GM12878 (cell line): ENCODE measurements around the gene NOC4L. TPM values are rescaled to one million over a fixed set of nuclear protein-coding genes. Genes with fewer than 3 reads are reported as not detected.

Experiments used
- ATAC-seq: fragments of 200-7000 bp; cut with Tn5 transposase; 3 replicates; pipeline ENCODE4 v1.9.1; 2020; ENCODE audit warnings: mild to moderate bottlenecking, moderate library complexity
- BruUV-seq: library from RNA; stranded (reverse); fragments of 400-500 nt; replicated peaks from 2 replicates; lab custom pipeline; 2021; lab: Mats Ljungman, UMichigan
- CTCF ChIA-PET: fragments of 300-600 bp; sonication (Branson Sonifier 250); formaldehyde crosslinking; extraction: SDS; loops from one replicate; lab custom pipeline; 2021; ENCODE audit warnings: inconsistent platforms; lab: Yijun Ruan, JAX
- POLR2A ChIA-PET: fragments of 350-600 bp; formaldehyde crosslinking; extraction: SDS; loops from one replicate; lab custom pipeline; 2021; ENCODE audit warnings: inconsistent platforms; lab: Charles Lee
- RAD21 ChIA-PET: fragments of 300-600 bp; sonication (Branson Sonifier 250); formaldehyde crosslinking; loops from one replicate; lab custom pipeline; 2023; ENCODE audit warnings: antibody characterized with exemption; ENCODE audit not compliant: unreplicated experiment; lab: Charles Lee
- SMC1A ChIA-PET: fragments of 300-600 bp; sonication (Branson Sonifier 250); formaldehyde crosslinking; loops from one replicate; lab custom pipeline; 2023; ENCODE audit not compliant: unreplicated experiment, uncharacterized antibody; lab: Charles Lee
- DNase-seq: peaks from one replicate; pipeline ENCODE4 v3.0.0-alpha.2; 2011; ENCODE audit warnings: low read depth, low spot score
- FAIRE-seq: peaks from 3 replicates; lab custom pipeline; 2011; peaks lifted over from hg19 to GRCh38; lab: Jason Lieb, UNC
- H2AFZ ChIP-seq: 2 replicates; pipeline ENCODE4 v1.6.0; 2011; ENCODE audit warnings: low read depth, low read length, control low read depth; ENCODE audit not compliant: control insufficient read depth
- H3K27ac ChIP-seq: 2 replicates; pipeline ENCODE4 v1.5.1; 2011; ENCODE audit warnings: control low read depth; ENCODE audit not compliant: control insufficient read depth, insufficient read depth
- H3K27me3 ChIP-seq, 2 experiments: replicated peaks in 1 of 2; 2 replicates each; pipeline versions ENCODE4 v1.6.0 to v1.6.1; 2011; ENCODE audit warnings: low read length in 1 of 2; ENCODE audit not compliant: control insufficient read depth in 2 of 2, insufficient read depth in 2 of 2
- H3K36me3 ChIP-seq, 2 experiments: 2 replicates each; pipeline ENCODE4 v1.5.1; 2011; ENCODE audit warnings: low read length in 1 of 2; ENCODE audit not compliant: control insufficient read depth in 2 of 2, insufficient read depth in 2 of 2
- H3K4me1 ChIP-seq: 2 replicates; pipeline ENCODE4 v1.6.1; 2011; ENCODE audit warnings: mild to moderate bottlenecking, low read length, moderate library complexity, mixed read lengths; ENCODE audit not compliant: control insufficient read depth, insufficient read depth
- H3K4me2 ChIP-seq: 2 replicates; pipeline ENCODE4 v1.6.0; 2011; ENCODE audit warnings: control low read depth; ENCODE audit not compliant: control insufficient read depth, insufficient read depth
- H3K4me3 ChIP-seq: fragments of 200-600 bp; sonication (generic); 2 replicates; pipeline ENCODE4 v1.5.1; 2016
- H3K79me2 ChIP-seq: 2 replicates; pipeline ENCODE4 v1.6.0; 2011; ENCODE audit warnings: low read length; ENCODE audit not compliant: control insufficient read depth, insufficient read depth
- H3K9ac ChIP-seq: 2 replicates; pipeline ENCODE4 v1.8.0; 2011; ENCODE audit warnings: low read length, control low read depth, mixed read lengths; ENCODE audit not compliant: control insufficient read depth, insufficient read depth
- H3K9me3 ChIP-seq: replicated peaks from 3 replicates; pipeline ENCODE4 v1.5.1; 2011; ENCODE audit warnings: mild to moderate bottlenecking, low read length; ENCODE audit not compliant: control insufficient read depth, insufficient read depth
- H4K20me1 ChIP-seq: 2 replicates; pipeline ENCODE4 v1.6.0; 2011; ENCODE audit not compliant: control insufficient read depth, insufficient read depth
- MEF2A ChIP-seq: IDR thresholded peaks from 2 replicates; pipeline ENCODE4 v1.6.1; 2011; ENCODE audit warnings: low read depth, mild to moderate bottlenecking, low read length, moderate library complexity; ENCODE audit not compliant: insufficient read depth
- NFXL1 ChIP-seq: fragments of 450-650 bp; IDR thresholded peaks from 2 replicates; pipeline ENCODE4 v1.6.1; 2017; ENCODE audit warnings: antibody characterized with exemption, mild to moderate bottlenecking, borderline replicate concordance
- SREBF1 ChIP-seq: IDR thresholded peaks from 2 replicates; pipeline ENCODE4 v1.6.1; 2012; ENCODE audit warnings: mild to moderate bottlenecking, low read length
- SUZ12 ChIP-seq: fragments of 200-600 bp; sonication (generic); IDR thresholded peaks from one replicate; pipeline ENCODE4 v1.6.1; 2018; ENCODE audit warnings: antibody characterized with exemption, mild to moderate bottlenecking; ENCODE audit not compliant: unreplicated experiment
- TARDBP ChIP-seq: IDR thresholded peaks from 2 replicates; pipeline ENCODE4 v1.6.1; 2016; ENCODE audit warnings: borderline replicate concordance
- ZNF384 ChIP-seq: IDR thresholded peaks from 2 replicates; pipeline ENCODE4 v1.6.1; 2012; ENCODE audit warnings: low read depth, mild to moderate bottlenecking, low read length, improper control_type of control experiment, borderline replicate concordance
- ZSCAN29 ChIP-seq: fragments of 450-650 bp; IDR thresholded peaks from 2 replicates; pipeline ENCODE4 v1.6.1; 2017; ENCODE audit warnings: mild to moderate bottlenecking, moderate library complexity
- WGBS: methylation state at CpG from one replicate; pipeline ENCODE4 v1.1.6; 2016; ENCODE audit warnings: low lambda C conversion rate; ENCODE audit not compliant: insufficient replicate concordance, insufficient coverage; ENCODE audit errors: missing lambda C conversion rate; 5-methylcytosine and 5-hydroxymethylcytosine counted together
- in situ Hi-C: fragments of 300-500 bp; cut with MboI; formaldehyde crosslinking; loops from 9 replicates; pipeline ENCODE4 v1.14.3; 2018; ENCODE audit warnings: mixed read lengths
- intact Hi-C: fragments of 100-400 bp; cut with micrococcal nuclease; formaldehyde crosslinking; loops from one replicate; pipeline ENCODE4 v1.14.2; 2022; ENCODE audit not compliant: unreplicated experiment
- polyA plus RNA-seq, 11 experiments: library from polyadenylated mRNA; depleted of rRNA in 4 of 11; unstranded in 6 of 11; stranded (reverse) in 5 of 11; fragments of >200 nt; fragmentation: Nextera tagmentation in 4 of 11; fragmentation: Illumina TruSeq in 1 of 11; extraction: Ambion mirVana in 4 of 11; extraction: Trizol in 1 of 11; gene quantifications; 1 replicate in 1 of 11; 2 replicates in 10 of 11; pipeline versions ENCODE4 v1.2.1 to v1.2.3, GENCODE V29; 2011 to 2016; ENCODE audit warnings: inconsistent platforms in 2 of 11, missing spikeins in 2 of 11, low read depth in 1 of 11
- total RNA-seq, 4 experiments: library from RNA; depleted of rRNA in 3 of 4; stranded (reverse); fragments of >200 nt in 3 of 4; fragmentation: Illumina TruSeq in 1 of 4; extraction: Trizol in 1 of 4; gene quantifications; 2 replicates each; pipeline versions ENCODE4 v1.2.1 to v1.2.3, GENCODE V29; 2013 to 2021
- TF ChIP-seq, protein P1 (sequence below): fragments of 450-650 bp; IDR thresholded peaks from 2 replicates; pipeline ENCODE4 v1.6.1; 2016; ENCODE audit warnings: mild to moderate bottlenecking, moderate library complexity, borderline replicate concordance
- TF ChIP-seq, protein P2 (sequence below): IDR thresholded peaks from 2 replicates; pipeline ENCODE4 v1.6.1; 2011; ENCODE audit warnings: borderline replicate concordance, low read depth, mild to moderate bottlenecking, moderate library complexity, low read length; ENCODE audit not compliant: insufficient read depth, poor library complexity, severe bottlenecking

The NOC4L gene
- total and polyA plus RNA-seq, 10 of the 15 experiments (the other 5 are each of a cell fraction or from before 2014, with no cell fraction given), result 0.72 to 68.2 (median 15.2) TPM

DNA sequence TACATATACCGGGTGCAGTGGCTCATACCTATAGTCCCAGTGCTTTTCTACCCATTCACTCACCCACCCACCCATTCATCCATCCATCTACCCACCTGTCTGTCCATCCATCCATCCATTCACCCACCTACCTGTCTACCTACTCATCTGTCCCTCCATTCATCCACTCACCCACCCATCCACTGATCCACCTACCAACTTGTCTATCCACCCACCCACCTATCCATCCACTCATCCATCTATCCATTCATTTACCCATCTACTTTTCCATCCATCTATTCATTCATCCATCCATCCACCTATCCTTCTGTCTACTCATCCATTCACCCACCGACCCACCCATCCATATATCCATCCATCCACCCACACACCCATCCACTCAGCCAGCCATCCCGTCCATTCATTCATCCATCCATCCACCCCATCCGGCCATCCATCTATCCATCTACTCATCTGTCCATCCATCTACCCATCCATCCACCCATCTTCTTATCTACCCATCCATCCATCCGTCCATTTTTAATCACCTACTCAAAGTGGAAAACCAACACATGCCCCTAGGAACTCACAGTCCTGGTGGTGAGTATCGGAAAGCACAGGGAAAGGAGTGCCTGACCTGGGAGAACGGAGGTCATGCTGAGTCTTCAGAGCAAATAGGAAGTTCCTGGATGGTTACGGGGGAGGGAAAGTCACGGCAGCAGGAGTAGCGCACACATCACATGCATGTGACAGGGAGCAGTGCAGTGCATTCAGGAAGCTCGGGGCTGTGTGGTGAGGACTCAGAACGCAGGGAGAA lies 20.1 kb upstream of the NOC4L start:
- 94% methylated on average over 11 of the region's 12 CpGs for WGBS
- Histone ChIP-seq H3K4me1 (no peaks in the 10 kb centered on the region), H3K9ac (no peak overlapping the region), H3K27ac (no peak overlapping the region)
- no peak for ATAC-seq
- POLR2A ChIA-PET, result no interaction called here
- TF ChIP-seq SUZ12 (no peak), ZNF384 (no peak), ZSCAN29 (no peak), NFXL1 (no peak), TARDBP (no peak), SREBF1 (no peak), MEF2A (no peak)
- TF ChIP-seq, protein P1, sequence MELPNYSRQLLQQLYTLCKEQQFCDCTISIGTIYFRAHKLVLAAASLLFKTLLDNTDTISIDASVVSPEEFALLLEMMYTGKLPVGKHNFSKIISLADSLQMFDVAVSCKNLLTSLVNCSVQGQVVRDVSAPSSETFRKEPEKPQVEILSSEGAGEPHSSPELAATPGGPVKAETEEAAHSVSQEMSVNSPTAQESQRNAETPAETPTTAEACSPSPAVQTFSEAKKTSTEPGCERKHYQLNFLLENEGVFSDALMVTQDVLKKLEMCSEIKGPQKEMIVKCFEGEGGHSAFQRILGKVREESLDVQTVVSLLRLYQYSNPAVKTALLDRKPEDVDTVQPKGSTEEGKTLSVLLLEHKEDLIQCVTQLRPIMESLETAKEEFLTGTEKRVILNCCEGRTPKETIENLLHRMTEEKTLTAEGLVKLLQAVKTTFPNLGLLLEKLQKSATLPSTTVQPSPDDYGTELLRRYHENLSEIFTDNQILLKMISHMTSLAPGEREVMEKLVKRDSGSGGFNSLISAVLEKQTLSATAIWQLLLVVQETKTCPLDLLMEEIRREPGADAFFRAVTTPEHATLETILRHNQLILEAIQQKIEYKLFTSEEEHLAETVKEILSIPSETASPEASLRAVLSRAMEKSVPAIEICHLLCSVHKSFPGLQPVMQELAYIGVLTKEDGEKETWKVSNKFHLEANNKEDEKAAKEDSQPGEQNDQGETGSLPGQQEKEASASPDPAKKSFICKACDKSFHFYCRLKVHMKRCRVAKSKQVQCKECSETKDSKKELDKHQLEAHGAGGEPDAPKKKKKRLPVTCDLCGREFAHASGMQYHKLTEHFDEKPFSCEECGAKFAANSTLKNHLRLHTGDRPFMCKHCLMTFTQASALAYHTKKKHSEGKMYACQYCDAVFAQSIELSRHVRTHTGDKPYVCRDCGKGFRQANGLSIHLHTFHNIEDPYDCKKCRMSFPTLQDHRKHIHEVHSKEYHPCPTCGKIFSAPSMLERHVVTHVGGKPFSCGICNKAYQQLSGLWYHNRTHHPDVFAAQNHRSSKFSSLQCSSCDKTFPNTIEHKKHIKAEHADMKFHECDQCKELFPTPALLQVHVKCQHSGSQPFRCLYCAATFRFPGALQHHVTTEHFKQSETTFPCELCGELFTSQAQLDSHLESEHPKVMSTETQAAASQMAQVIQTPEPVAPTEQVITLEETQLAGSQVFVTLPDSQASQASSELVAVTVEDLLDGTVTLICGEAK, result no peak
- TF ChIP-seq, protein P2, sequence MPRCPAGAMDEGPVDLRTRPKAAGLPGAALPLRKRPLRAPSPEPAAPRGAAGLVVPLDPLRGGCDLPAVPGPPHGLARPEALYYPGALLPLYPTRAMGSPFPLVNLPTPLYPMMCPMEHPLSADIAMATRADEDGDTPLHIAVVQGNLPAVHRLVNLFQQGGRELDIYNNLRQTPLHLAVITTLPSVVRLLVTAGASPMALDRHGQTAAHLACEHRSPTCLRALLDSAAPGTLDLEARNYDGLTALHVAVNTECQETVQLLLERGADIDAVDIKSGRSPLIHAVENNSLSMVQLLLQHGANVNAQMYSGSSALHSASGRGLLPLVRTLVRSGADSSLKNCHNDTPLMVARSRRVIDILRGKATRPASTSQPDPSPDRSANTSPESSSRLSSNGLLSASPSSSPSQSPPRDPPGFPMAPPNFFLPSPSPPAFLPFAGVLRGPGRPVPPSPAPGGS, result no peak
- TF ChIP-seq, all 136 proteins: peak for 0
- in situ Hi-C loops (no loop called here), intact Hi-C loops (no loop called here)
- ChIA-PET SMC1A (no interaction called here), CTCF (no interaction called here), RAD21 (no interaction called here)
- no peaks in the 10 kb centered on the region for H3K27me3 ChIP-seq
- no peaks in the 10 kb centered on the region for H4K20me1 ChIP-seq
- no TSS peak for BruUV-seq
- FAIRE-seq (no peak), DNase-seq (no peak)
- H3K4me3 ChIP-seq, result no peak overlapping the region
- H3K9me3 ChIP-seq, result peaks cover 1% of the 10 kb centered on the region; the same call in 2 of the 3 replicates
- no peak overlapping the region for H2AFZ ChIP-seq
- peaks cover 4 to 6% of the 10 kb centered on the region in 2 experiments; a peak in 3 of 4 replicates for H3K36me3 ChIP-seq
- no peak overlapping the region for H3K4me2 ChIP-seq
- no peaks in the 10 kb centered on the region for H3K79me2 ChIP-seq
